ENCODE data around the gene VWF. TPM values are rescaled to one million over a fixed set of nuclear protein-coding genes. Genes with fewer than 3 reads are reported as not detected.

Gene VWF
- total and polyA plus RNA-seq, 2 donors = 61.8 to 97.0 TPM

- no peak for DNase-seq (ENCODE audit: extremely low spot score)
- Histone ChIP-seq H3K36me3 (ENCODE audit: insufficient read depth) (no peaks in the 10 kb centered on the region), H3K4me3 (ENCODE audit: low read depth, low read length) (no peak overlapping the region), H3K4me1 (ENCODE audit: insufficient read depth) (no peaks in the 10 kb centered on the region), H3K27ac (ENCODE audit: low read depth) (no peak overlapping the region)
- 45% methylated on average over 4 of the region's 4 CpGs for WGBS
Observed at GRCh38 chr12:6074427-6074826, 50.0 kb downstream of the VWF start.

- Histone ChIP-seq H3K4me1 (ENCODE audit: insufficient read depth) (no peaks in the 10 kb centered on the region), H3K36me3 (ENCODE audit: insufficient read depth) (no peaks in the 10 kb centered on the region), H3K27ac (ENCODE audit: low read depth) (no peak overlapping the region), H3K4me3 (ENCODE audit: low read depth, low read length) (no peak overlapping the region)
- DNase-seq (ENCODE audit: extremely low spot score) = no peak
- WGBS = 89% methylated on average over 7 of the region's 7 CpGs
Observed at GRCh38 chr12:6073426-6073825, 51.0 kb downstream of the VWF start.

- Histone ChIP-seq H3K4me3 (ENCODE audit: low read depth, low read length) (no peak overlapping the region), H3K27ac (ENCODE audit: low read depth) (no peak overlapping the region), H3K36me3 (ENCODE audit: insufficient read depth) (no peaks in the 10 kb centered on the region), H3K4me1 (ENCODE audit: insufficient read depth) (no peaks in the 10 kb centered on the region)
- no peak for DNase-seq (ENCODE audit: extremely low spot score)
- WGBS = 93% methylated on average over 10 of the region's 10 CpGs
Observed at GRCh38 chr12:6072302-6072752, 52.1 kb downstream of the VWF start.

GRCh38 chr12:6071589-6071988, 52.9 kb downstream of the VWF start:
- Histone ChIP-seq H3K4me3 (ENCODE audit: low read depth, low read length) (no peak overlapping the region), H3K27ac (ENCODE audit: low read depth) (no peak overlapping the region), H3K4me1 (ENCODE audit: insufficient read depth) (no peaks in the 10 kb centered on the region), H3K36me3 (ENCODE audit: insufficient read depth) (no peaks in the 10 kb centered on the region)
- WGBS = 98% methylated on average over 4 of the region's 4 CpGs
- DNase-seq (ENCODE audit: extremely low spot score) = no peak

- H3K36me3 ChIP-seq (ENCODE audit: insufficient read depth) = no peaks in the 10 kb centered on the region
- WGBS = 87% methylated on average over 11 of the region's 11 CpGs
- DNase-seq (ENCODE audit: extremely low spot score) = no peak
- no peaks in the 10 kb centered on the region for H3K4me1 ChIP-seq (ENCODE audit: insufficient read depth)
- H3K27ac ChIP-seq (ENCODE audit: low read depth) = no peak overlapping the region
- H3K4me3 ChIP-seq (ENCODE audit: low read depth, low read length) = no peak overlapping the region
Observed at GRCh38 chr12:6070472-6071257, 53.8 kb downstream of the VWF start.

- WGBS = 59% methylated on average over 8 of the region's 8 CpGs
- H3K27ac ChIP-seq (ENCODE audit: low read depth) = no peak overlapping the region
- no peak overlapping the region for H3K4me3 ChIP-seq (ENCODE audit: low read depth, low read length)
- H3K4me1 ChIP-seq (ENCODE audit: insufficient read depth) = no peaks in the 10 kb centered on the region
- no peaks in the 10 kb centered on the region for H3K36me3 ChIP-seq (ENCODE audit: insufficient read depth)
- DNase-seq (ENCODE audit: extremely low spot score) = no peak
Observed at GRCh38 chr12:6069437-6070093, 54.9 kb downstream of the VWF start.

GRCh38 chr12:6068227-6068626, 56.2 kb downstream of the VWF start:
- H3K27ac ChIP-seq (ENCODE audit: low read depth) = no peak overlapping the region
- H3K4me3 ChIP-seq (ENCODE audit: low read depth, low read length) = no peak overlapping the region
- 60% methylated on average over 9 of the region's 9 CpGs for WGBS
- H3K36me3 ChIP-seq (ENCODE audit: insufficient read depth) = no peaks in the 10 kb centered on the region
- H3K4me1 ChIP-seq (ENCODE audit: insufficient read depth) = no peaks in the 10 kb centered on the region
- no peak for DNase-seq (ENCODE audit: extremely low spot score)

GRCh38 chr12:6067152-6067916, 57.1 kb downstream of the VWF start:
- Histone ChIP-seq H3K27ac (ENCODE audit: low read depth) (no peak overlapping the region), H3K4me1 (ENCODE audit: insufficient read depth) (no peaks in the 10 kb centered on the region), H3K4me3 (ENCODE audit: low read depth, low read length) (no peak overlapping the region), H3K36me3 (ENCODE audit: insufficient read depth) (no peaks in the 10 kb centered on the region)
- 74% methylated on average over 16 of the region's 16 CpGs for WGBS
- DNase-seq (ENCODE audit: extremely low spot score) = no peak

- 90% methylated on average over 1 of the region's 1 CpG for WGBS
- Histone ChIP-seq H3K36me3 (ENCODE audit: insufficient read depth) (no peaks in the 10 kb centered on the region), H3K4me1 (ENCODE audit: insufficient read depth) (no peaks in the 10 kb centered on the region), H3K4me3 (ENCODE audit: low read depth, low read length) (no peak overlapping the region), H3K27ac (ENCODE audit: low read depth) (no peak overlapping the region)
- DNase-seq (ENCODE audit: extremely low spot score) = no peak
Observed at GRCh38 chr12:6066651-6067050, 57.8 kb downstream of the VWF start.

- DNase-seq (ENCODE audit: extremely low spot score) = no peak
- Histone ChIP-seq H3K4me1 (ENCODE audit: insufficient read depth) (no peaks in the 10 kb centered on the region), H3K27ac (ENCODE audit: low read depth) (no peak overlapping the region), H3K36me3 (ENCODE audit: insufficient read depth) (no peaks in the 10 kb centered on the region), H3K4me3 (ENCODE audit: low read depth, low read length) (no peak overlapping the region)
- WGBS = 90% methylated on average over 5 of the region's 5 CpGs
Observed at GRCh38 chr12:6065863-6066199, 58.6 kb downstream of the VWF start.

GRCh38 chr12:6065131-6065862, 59.2 kb downstream of the VWF start:
- no peak overlapping the region for H3K4me3 ChIP-seq (ENCODE audit: low read depth, low read length)
- no peak for DNase-seq (ENCODE audit: extremely low spot score)
- H3K27ac ChIP-seq (ENCODE audit: low read depth) = no peak overlapping the region
- 87% methylated on average over 8 of the region's 8 CpGs for WGBS
- H3K36me3 ChIP-seq (ENCODE audit: insufficient read depth) = no peaks in the 10 kb centered on the region
- no peaks in the 10 kb centered on the region for H3K4me1 ChIP-seq (ENCODE audit: insufficient read depth)

GRCh38 chr12:6062757-6063735, 61.4 kb downstream of the VWF start:
- Histone ChIP-seq H3K4me3 (ENCODE audit: low read depth, low read length) (no peak overlapping the region), H3K36me3 (ENCODE audit: insufficient read depth) (no peaks in the 10 kb centered on the region), H3K27ac (ENCODE audit: low read depth) (no peak overlapping the region), H3K4me1 (ENCODE audit: insufficient read depth) (no peaks in the 10 kb centered on the region)
- 67% methylated on average over 20 of the region's 20 CpGs for WGBS
- no peak for DNase-seq (ENCODE audit: extremely low spot score)
